ENCODE data around the gene CRYM.
"Not testable (repeated sequence)": the region's sequence is repeated elsewhere in the genome, so short reads cannot be mapped to it uniquely, and the experiment has no call there.

CRYM gene

GRCh38 chr16:21302898-21303528 is 24.9 kb upstream of the CRYM start:
- peak overlapping the region; percentile 78 for H3K4me3 ChIP-seq (ENCODE audit: low read length)
- DNase-seq (ENCODE audit: low read depth): peak; percentile 99
- TF ChIP-seq CTCF (IDR thresholded peaks at IDR 0.05; ENCODE audit: insufficient read depth, low read depth, low read length, missing control alignments): no peak

- H3K4me3 ChIP-seq (ENCODE audit: low read length): peak overlapping the region; percentile 78
- TF ChIP-seq CTCF (IDR thresholded peaks at IDR 0.05; ENCODE audit: insufficient read depth, low read depth, low read length, missing control alignments): no peak
- peak; percentile 79 for DNase-seq (ENCODE audit: low read depth)
These were observed 24.4 kb upstream of the CRYM start for GRCh38 chr16:21302454-21302853.

GRCh38 chr16:21301895-21302291 is 23.8 kb upstream of the CRYM start:
- no peak for TF ChIP-seq CTCF (IDR thresholded peaks at IDR 0.05; ENCODE audit: insufficient read depth, low read depth, low read length, missing control alignments)
- no peak for DNase-seq (ENCODE audit: low read depth)
- H3K4me3 ChIP-seq (ENCODE audit: low read length): peak overlapping the region; percentile 78

GRCh38 chr16:21301168-21301894 is 23.2 kb upstream of the CRYM start:
- peak overlapping the region; percentile 78 for H3K4me3 ChIP-seq (ENCODE audit: low read length)
- TF ChIP-seq CTCF (IDR thresholded peaks at IDR 0.05; ENCODE audit: insufficient read depth, low read depth, low read length, missing control alignments): no peak
- peak; percentile 95 for DNase-seq (ENCODE audit: low read depth)

GRCh38 chr16:21300309-21301167 is 22.4 kb upstream of the CRYM start:
- H3K4me3 ChIP-seq (ENCODE audit: low read length): peak overlapping the region; percentile 78
- peak; percentile 100 for DNase-seq (ENCODE audit: low read depth)
- TF ChIP-seq CTCF (IDR thresholded peaks at IDR 0.05; ENCODE audit: insufficient read depth, low read depth, low read length, missing control alignments): peak; percentile 97

DNA sequence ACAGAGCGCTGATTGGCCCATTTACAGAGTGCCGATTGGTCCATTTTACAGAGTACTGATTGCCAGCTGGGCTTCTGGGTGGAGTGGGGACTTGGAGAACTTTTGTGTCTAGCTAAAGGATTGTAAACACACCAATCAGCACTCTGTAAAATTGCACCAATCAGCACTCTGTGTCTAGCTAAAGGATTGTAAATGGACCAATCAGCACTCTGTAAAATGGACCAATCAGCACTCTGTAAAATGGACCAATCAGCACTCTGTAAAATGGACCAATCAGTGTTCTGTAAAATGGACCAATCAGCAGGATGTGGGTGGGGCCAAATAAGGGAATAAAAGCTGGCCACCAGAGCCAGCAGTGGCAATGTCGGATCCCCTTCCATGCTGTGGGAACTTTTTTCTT is 11.7 kb upstream of the CRYM start:
- DNase-seq (ENCODE audit: low read depth); H3K4me3 ChIP-seq (ENCODE audit: low read length): not testable (repeated sequence)

GRCh38 chr16:21285314-21285713 is 7.2 kb upstream of the CRYM start:
- no peak for TF ChIP-seq CTCF (IDR thresholded peaks at IDR 0.05; ENCODE audit: insufficient read depth, low read depth, low read length, missing control alignments)
- H3K4me3 ChIP-seq (ENCODE audit: low read length): no peak overlapping the region
- no peak for DNase-seq (ENCODE audit: low read depth)
